Measurements from ENCODE around the gene USP10. TPM values are rescaled to one million over a fixed set of nuclear protein-coding genes. Genes with fewer than 3 reads are reported as not detected.

Gene USP10
- total RNA-seq, 2 experiments from 2014 or later: 140 TPM

DNA sequence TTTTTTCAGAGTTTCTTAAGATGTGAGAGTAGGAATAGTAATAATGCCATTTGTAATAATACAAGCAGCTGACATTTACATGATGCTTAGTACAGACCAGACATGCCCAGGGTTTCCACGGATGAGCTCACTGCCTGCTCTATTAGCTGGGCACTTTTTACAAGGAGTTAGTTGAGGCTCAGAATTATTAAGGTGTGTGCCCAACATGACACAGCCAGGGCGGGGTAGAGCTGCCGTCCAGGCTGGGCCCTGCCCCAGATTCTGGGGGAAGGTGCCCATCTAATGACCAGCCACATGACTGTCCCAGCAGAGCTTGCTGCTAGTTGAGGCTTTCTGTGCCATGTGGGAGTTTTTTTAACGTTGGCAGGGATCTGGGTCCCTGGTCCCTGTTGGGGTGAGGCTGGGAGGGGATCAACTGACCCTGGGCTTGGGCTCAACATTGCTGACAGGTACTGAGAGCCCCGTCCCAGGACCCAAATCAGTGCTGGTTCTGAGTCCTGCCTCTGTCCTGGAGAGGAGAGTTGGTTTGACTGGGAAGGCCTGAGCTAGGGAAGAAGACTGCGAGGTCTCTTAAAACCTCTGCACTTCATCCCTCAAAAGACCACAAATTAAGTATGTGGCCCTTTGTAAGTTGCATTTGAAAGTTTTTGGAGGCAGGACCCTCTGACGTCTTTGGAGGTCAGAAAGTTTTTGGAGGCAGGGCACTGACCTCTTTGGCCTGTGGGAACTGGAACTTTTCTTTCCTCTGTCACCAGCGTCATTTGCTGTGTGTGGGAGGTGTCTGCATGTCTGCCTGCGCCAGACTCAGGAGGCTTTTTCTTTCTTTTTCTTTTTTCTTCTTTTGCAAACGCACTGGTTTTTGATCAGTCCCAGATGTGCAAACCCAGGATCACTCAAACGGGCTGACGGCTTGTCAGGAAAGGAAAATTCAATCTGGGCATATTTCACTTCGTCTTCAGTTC, 122.2 kb downstream of the USP10 start:
- ChIA-PET POLR2A (no interaction called here), CTCF (no interaction called here)

DNA sequence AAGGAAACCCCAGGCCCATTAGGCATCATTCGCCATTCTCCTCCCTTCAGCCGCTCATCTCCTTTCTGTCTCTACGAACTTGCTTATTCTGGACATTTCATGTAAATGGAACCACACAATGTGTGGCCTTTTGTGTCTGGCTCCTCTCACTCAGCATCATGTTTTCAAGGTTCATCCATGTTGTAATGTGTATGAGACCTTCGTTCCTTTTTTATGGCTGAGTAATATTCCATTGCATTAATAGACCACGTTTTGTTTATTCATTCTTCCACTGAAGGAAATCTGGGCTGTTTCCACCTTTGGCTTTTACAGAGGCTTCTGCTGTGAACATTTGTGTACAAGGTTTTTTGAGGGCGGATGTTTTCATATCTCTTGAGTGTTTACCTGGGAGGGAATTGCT, 123.2 kb downstream of the USP10 start:
- POLR2A ChIA-PET: interaction anchor here (0.6 kb wide), 1 partner anchor 135 kb away, joined by 7 read pairs; no protein-coding TSS in a partner anchor
- CTCF ChIA-PET: no interaction called here

DNA sequence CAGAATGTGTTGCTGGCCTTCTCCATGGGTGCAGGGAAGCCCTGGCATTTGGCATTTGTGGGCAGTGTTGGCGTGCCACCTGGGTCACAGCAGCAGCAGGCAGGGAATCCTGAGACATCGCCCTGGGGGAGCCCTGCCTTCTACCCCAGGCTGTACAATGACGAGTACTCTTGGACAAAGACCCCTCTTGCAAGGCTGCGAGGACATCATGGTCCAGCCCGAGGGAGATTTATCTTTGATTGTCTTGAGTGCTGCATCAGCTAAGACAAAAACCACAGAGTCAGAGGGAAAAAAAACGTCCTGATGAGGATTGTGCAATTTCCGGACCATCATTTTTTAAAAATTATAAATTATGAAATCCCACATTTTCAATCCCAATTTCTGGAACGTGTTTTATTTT, 123.7 kb downstream of the USP10 start:
- CTCF ChIA-PET: no interaction called here

DNA sequence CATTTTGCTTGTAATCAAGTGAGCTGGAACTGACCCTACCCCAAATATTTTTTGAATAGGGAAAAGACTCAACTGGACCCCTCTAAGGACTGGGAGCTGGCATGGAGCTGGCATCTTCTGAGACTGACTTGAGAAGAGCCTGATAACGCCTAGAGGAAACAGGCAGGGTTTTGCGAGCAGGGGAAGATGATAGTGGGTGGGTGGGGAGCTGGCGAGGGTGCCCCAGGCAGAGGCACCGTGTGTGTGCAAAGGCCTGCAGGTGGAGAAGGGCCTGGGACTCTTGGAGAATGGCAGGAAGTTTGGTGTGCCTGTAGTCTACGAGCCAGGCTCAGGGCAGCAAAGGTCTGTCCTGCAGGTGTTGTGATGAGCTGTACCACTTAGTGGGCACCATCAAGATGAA, 124.1 kb downstream of the USP10 start:
- POLR2A ChIA-PET: no interaction called here
- CTCF ChIA-PET: no interaction called here

More for the DNA sequence above, 123.7 kb downstream of the USP10 start:
- POLR2A ChIA-PET: interaction anchor here (0.6 kb wide), 1 partner anchor 136 kb away, joined by 7 read pairs; no protein-coding TSS in a partner anchor

DNA sequence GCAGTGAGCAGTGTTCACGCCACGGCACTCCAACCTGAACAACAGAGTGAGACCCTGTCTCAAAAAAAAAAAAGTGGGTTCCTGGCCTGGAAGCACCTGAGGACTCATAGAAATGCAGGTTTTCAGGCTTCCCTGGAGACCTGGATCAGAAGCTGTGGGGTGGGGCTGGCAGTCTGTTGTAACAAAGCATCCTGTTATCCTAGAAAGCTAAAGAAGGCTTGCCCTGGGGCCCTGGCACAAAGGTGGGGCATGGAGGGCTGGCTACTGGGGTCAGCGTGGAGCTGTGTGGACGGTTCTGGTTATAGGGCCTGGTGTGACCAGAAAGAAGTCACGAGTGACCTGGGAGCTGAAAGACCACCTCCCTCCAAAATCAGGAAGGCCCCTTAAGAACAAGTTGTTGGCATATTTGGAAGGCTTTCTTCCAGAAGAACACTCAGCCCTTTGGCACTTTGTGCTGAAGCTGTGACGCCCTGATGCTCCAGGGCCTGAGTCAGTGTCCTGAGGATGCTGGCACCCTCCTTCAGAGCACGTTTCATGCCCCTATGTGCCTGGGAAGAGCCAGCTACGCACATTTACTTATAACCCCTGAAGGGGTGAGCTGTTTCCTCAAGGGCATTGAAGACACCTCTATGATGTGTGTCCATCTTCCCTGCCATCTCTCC, 126.2 kb downstream of the USP10 start:
- ChIA-PET POLR2A (no interaction called here), CTCF (no interaction called here)

DNA sequence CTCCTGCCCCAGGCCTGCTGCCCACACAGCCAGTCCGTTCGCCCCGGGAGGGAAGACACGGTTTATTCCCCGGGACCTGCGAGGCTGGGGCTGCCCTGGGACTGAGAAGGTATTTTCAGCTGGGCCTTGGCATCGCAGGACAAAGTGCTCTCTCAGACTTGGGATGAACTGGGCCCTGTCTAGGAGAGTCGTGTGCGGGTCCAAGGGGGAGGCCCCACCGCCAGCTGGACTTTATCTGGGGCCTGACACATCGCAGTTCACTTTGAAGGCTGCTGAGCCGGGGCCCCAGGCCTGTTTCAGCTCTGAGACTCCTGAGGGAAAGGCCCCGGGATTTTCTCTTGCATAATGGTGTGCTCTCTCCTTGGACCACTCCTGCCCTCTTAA, 126.8 kb downstream of the USP10 start:
- CTCF ChIA-PET: no interaction called here
- POLR2A ChIA-PET: no interaction called here

DNA sequence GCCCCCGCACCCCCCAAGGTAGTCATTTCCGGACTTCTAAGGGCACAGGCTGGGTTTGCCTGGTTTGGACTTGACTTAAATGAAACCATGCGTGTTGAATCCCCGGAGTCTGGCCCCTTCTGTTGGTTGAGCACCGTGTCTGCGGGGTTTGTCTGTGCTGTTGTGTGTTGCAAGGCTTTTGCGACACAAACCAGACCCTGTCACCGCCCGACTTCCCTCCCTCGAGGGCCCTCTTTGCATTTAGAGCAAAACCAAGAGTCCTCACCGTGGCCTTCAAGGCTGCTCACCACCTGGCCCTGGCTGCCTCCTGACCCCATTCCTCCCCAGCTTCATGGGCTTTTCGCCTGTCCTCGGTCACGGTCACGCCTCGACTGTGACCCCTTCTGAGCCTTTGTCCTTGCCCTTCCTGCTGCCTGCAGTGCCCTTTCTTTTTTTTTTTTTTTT, 127.4 kb downstream of the USP10 start:
- ChIA-PET POLR2A (no interaction called here), CTCF (interaction anchor here (0.7 kb wide), 1 partner anchor 345 kb away, joined by 3 read pairs; no protein-coding TSS in a partner anchor)

DNA sequence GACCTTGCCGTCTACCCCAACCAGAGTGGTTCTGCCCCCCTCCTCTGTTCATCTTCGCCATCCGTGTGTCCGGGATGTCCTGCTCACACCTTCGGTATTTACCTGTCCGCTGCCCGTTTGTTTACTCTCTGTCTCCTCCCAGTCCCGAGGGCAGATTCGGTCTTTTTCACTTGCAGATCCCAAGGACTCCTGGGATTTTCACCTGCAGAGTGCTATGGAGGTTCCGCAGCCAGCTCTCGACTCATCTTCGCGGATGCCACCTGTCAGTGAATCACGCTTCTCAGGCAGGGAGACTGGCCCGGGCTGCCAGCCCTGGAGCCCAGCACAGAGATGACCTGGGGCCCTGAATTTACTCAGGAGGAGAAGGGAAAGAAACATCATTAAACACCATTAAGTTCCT, 128.1 kb downstream of the USP10 start:
- ChIA-PET POLR2A (no interaction called here), CTCF (interaction anchor here (0.7 kb wide), 1 partner anchor 345 kb away, joined by 3 read pairs; no protein-coding TSS in a partner anchor)

DNA sequence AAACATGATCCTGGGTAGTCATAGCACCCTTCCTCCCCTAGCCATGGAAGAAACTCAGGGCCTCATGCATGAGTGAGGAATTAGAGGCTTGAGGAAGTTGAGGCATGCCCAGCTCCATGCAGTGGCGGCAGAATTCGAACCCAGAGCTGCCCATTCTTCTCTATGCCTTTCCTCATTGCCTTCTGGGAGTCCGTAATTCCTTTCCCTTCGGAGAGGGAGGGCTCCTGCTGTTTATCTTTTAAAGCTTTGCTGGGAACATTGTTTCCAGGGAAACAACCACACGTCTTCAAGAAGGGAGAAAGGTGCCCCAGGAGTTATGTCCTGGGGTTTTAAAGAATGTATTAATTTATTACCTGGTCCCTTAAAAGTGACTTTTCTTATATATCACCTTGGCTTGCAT, 128.5 kb downstream of the USP10 start:
- ChIA-PET CTCF (no interaction called here), POLR2A (no interaction called here)

Other genes starting within 250 kb of the USP10 start
- 10 to 100 TPM in 1 of 2 experiments, 1 to 10 TPM in 1; 9.6 to 10.8 TPM for gene MEAK7, start 195.3 kb upstream of the USP10 start, total RNA-seq
- 100 to 1,000 TPM; 450 to 456 TPM for gene COTL1, start 81.9 kb upstream of the USP10 start, total RNA-seq
- gene KLHL36, start 51.5 kb upstream of the USP10 start, total RNA-seq: 10 to 100 TPM; 34.8 to 35.0 TPM
- under 1 TPM in 1 of 2 experiments, not detected in 1; 0.04 TPM for gene CRISPLD2, start 120.0 kb downstream of the USP10 start, total RNA-seq